Endodermal cell (in vitro differentiated cells): ENCODE results near the gene CDK5RAP3. TPM values are rescaled to one million over a fixed set of nuclear protein-coding genes. Genes with fewer than 3 reads are reported as not detected.

Experiments
- DNase-seq: peaks from one replicate; pipeline ENCODE4 v3.0.0-alpha.2; 2017
- H3K27ac ChIP-seq: 2 replicates; pipeline ENCODE4 v1.5.1; 2013; ENCODE audit warnings: mild to moderate bottlenecking, low read depth, low read length, moderate library complexity
- H3K27me3 ChIP-seq: 2 replicates; pipeline ENCODE4 v1.6.1; 2013; ENCODE audit warnings: mild to moderate bottlenecking, low read length, moderate library complexity; ENCODE audit not compliant: insufficient read depth, control insufficient read depth, poor library complexity, severe bottlenecking
- H3K36me3 ChIP-seq: 2 replicates; pipeline ENCODE4 v1.7.0; 2013; ENCODE audit warnings: mild to moderate bottlenecking, low read length, moderate library complexity; ENCODE audit not compliant: control insufficient read depth, insufficient read depth
- H3K4me1 ChIP-seq: one replicate; pipeline ENCODE4 v1.7.0; 2013; ENCODE audit warnings: low read length; ENCODE audit not compliant: control insufficient read depth, insufficient read depth
- H3K4me3 ChIP-seq: 2 replicates; pipeline ENCODE4 v1.5.1; 2013; ENCODE audit warnings: mild to moderate bottlenecking, low read length, moderate library complexity
- H3K9ac ChIP-seq: 2 replicates; pipeline ENCODE4 v1.6.1; 2013; ENCODE audit warnings: mild to moderate bottlenecking, low read length, moderate library complexity; ENCODE audit not compliant: poor library complexity, severe bottlenecking; ENCODE audit errors: extremely low read depth
- H3K9me3 ChIP-seq: 2 replicates; pipeline ENCODE4 v1.6.1; 2013; ENCODE audit warnings: mild to moderate bottlenecking, low read length, moderate library complexity; ENCODE audit not compliant: control insufficient read depth
- H3K27ac Mint-ChIP-seq: 2 replicates; pipeline ENCODE4 v1.8.0; 2020; ENCODE audit warnings: mixed read lengths
- H3K27me3 Mint-ChIP-seq: 2 replicates; pipeline ENCODE4 v1.8.0; 2021; ENCODE audit warnings: mild to moderate bottlenecking, mixed read lengths; ENCODE audit not compliant: insufficient read depth
- H3K36me3 Mint-ChIP-seq: 2 replicates; pipeline ENCODE4 v1.8.0; 2020; ENCODE audit warnings: low read depth, mixed read lengths
- H3K4me1 Mint-ChIP-seq: 2 replicates; pipeline ENCODE4 v1.8.0; 2020; ENCODE audit warnings: mixed read lengths
- H3K4me3 Mint-ChIP-seq: 2 replicates; pipeline ENCODE4 v1.8.0; 2020; ENCODE audit warnings: mild to moderate bottlenecking, moderate library complexity, mixed read lengths
- H3K9me3 Mint-ChIP-seq: 2 replicates; pipeline ENCODE4 v1.8.0; 2020; ENCODE audit warnings: mild to moderate bottlenecking, mixed read lengths
- CTCF ChIP-seq: fragments of 200-600 bp; sonication (generic); conservative IDR thresholded peaks from 2 replicates; pipeline ENCODE4 v1.5.0; 2021; ENCODE audit warnings: antibody characterized with exemption, mild to moderate bottlenecking
- WGBS, 2 experiments: methylation state at CpG; one replicate each; pipeline versions ENCODE4 v1.1.5 to v1.1.7; 2013; ENCODE audit warnings: missing lambda C conversion rate in 2 of 2, mixed read lengths in 1 of 2; ENCODE audit not compliant: insufficient coverage in 1 of 2, insufficient read length in 1 of 2; 5-methylcytosine and 5-hydroxymethylcytosine counted together
- total RNA-seq, 2 donors: library from RNA; stranded (reverse); fragmentation: NEBNext Ultra II Directional in 1 of 2; extraction: Animal tissue kit (Norgen Biotek cat#: 25700) in 1 of 2; gene quantifications; 2 replicates in 1 of 2; 3 replicates in 1 of 2; pipeline ENCODE4 v1.2.1, GENCODE V29; 2021

Gene CDK5RAP3
- total RNA-seq, 2 donors from 2014 or later = 171 to 198 TPM

DNA sequence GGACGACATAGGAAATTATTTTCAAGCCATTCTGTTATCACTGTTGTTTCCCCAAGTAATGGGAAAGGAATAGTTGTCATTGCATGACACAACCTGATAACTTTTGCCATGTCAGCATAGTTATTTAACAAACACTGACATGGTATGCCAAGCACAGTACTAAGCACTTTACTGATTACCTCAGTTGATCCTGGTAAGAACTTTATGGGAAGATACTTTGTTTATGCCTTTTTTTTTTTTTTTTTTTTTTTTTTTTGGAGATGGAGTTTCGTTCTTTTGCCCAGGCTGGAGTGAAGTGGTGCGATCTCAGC, 45.3 kb upstream of the CDK5RAP3 start:
- no peaks in the 10 kb centered on the region for H3K27me3 ChIP-seq
- no peaks in the 10 kb centered on the region for H3K27me3 Mint-ChIP-seq
- no peaks in the 10 kb centered on the region for H3K9me3 ChIP-seq
- H3K36me3 Mint-ChIP-seq = peaks cover 42% of the 10 kb centered on the region
- H3K4me3 ChIP-seq = no peak overlapping the region
- no peak overlapping the region for H3K4me3 Mint-ChIP-seq
- no peak overlapping the region for H3K27ac Mint-ChIP-seq
- no peaks in the 10 kb centered on the region for H3K4me1 Mint-ChIP-seq
- no peak for TF ChIP-seq CTCF
- 75 to 84% methylated on average over 1 to 3 of the region's 3 CpGs for WGBS, 2 experiments
- H3K4me1 ChIP-seq = no peaks in the 10 kb centered on the region
- DNase-seq = no peak
- no peaks in the 10 kb centered on the region for H3K9me3 Mint-ChIP-seq
- H3K9ac ChIP-seq = no peak overlapping the region
- no peak overlapping the region for H3K27ac ChIP-seq
- peaks cover 26% of the 10 kb centered on the region for H3K36me3 ChIP-seq

DNA sequence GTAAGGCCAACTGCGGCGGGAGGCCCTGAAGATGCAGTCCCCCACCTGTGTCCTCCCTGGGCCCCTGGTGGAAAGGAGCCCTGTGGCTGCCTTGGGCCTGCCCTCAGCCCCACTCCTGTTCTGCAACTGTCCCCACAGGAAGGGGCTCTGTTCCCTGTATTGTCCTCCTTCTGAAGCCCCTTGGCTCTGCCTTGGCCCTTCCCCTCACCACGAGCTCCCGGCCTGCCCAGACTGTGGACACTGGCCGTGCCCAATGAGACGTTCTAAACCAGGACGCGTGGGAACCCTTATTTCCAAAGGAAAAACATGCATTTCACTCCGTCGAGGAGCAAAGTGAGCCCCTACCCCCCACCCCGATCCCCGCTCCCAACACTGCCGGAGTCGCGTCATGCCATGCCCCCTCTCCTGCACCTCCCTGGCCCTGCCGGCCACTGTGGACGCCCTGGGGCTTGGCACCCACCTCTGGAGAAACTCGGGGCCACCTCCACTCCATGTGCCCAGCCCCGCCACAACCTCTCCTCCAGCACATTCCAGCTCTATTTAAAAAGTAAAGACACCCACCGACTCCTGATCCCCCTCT, 43.0 kb upstream of the CDK5RAP3 start:
- Histone ChIP-seq H3K4me1 (no peaks in the 10 kb centered on the region), H3K9me3 (no peaks in the 10 kb centered on the region), H3K4me3 (no peak overlapping the region), H3K9ac (no peak overlapping the region), H3K36me3 (peaks cover 24% of the 10 kb centered on the region), H3K27me3 (no peaks in the 10 kb centered on the region), H3K27ac (no peak overlapping the region)
- Mint-ChIP-seq H3K9me3 (no peaks in the 10 kb centered on the region), H3K27ac (no peak overlapping the region), H3K27me3 (no peaks in the 10 kb centered on the region), H3K4me3 (no peak overlapping the region), H3K4me1 (no peaks in the 10 kb centered on the region), H3K36me3 (peaks cover 37% of the 10 kb centered on the region)
- 94 to 100% methylated on average over 2 to 20 of the region's 20 CpGs for WGBS, 2 experiments
- TF ChIP-seq CTCF = no peak
- no peak for DNase-seq

- no peak overlapping the region for H3K4me3 ChIP-seq
- no peak for DNase-seq
- H3K4me1 Mint-ChIP-seq = no peaks in the 10 kb centered on the region
- H3K36me3 ChIP-seq = peaks cover 19% of the 10 kb centered on the region
- no peaks in the 10 kb centered on the region for H3K27me3 ChIP-seq
- no peak for TF ChIP-seq CTCF
- no peaks in the 10 kb centered on the region for H3K9me3 Mint-ChIP-seq
- no peak overlapping the region for H3K4me3 Mint-ChIP-seq
- no peak overlapping the region for H3K9ac ChIP-seq
- H3K9me3 ChIP-seq = no peaks in the 10 kb centered on the region
- no peaks in the 10 kb centered on the region for H3K27me3 Mint-ChIP-seq
- H3K27ac Mint-ChIP-seq = no peak overlapping the region
- no peak overlapping the region for H3K27ac ChIP-seq
- H3K4me1 ChIP-seq = no peaks in the 10 kb centered on the region
- 83% methylated on average over 1 of the region's 2 CpGs; no CpG with 5 or more reads in 1 of the 2 experiments for WGBS, 2 experiments
- H3K36me3 Mint-ChIP-seq = peaks cover 34% of the 10 kb centered on the region
Observed at GRCh38 chr17:47928415-47928814, 42.5 kb upstream of the CDK5RAP3 start.
